Liver (tissue), 9 donors: ENCODE measurements around the gene TMEM231. TPM values are rescaled to one million over a fixed set of nuclear protein-coding genes. Genes with fewer than 3 reads are reported as not detected.
"Not testable (repeated sequence)": the region's sequence is repeated elsewhere in the genome, so short reads cannot be mapped to it uniquely, and the experiment has no call there.

Experiments used
- DNase-seq: peaks from one replicate; pipeline ENCODE4 v3.0.0-alpha.2; 2017; ENCODE audit warnings: low spot score
- H3K27ac ChIP-seq, 2 donors: one replicate each; pipeline ENCODE4 v1.7.0; 2013; ENCODE audit warnings: inconsistent platforms in 2 of 2, low read length in 2 of 2, control low read depth in 1 of 2, low read depth in 1 of 2, mild to moderate bottlenecking in 1 of 2
- H3K27me3 ChIP-seq, 4 donors: one replicate each; pipeline versions ENCODE4 v1.6.1 to v1.7.0; 2013; ENCODE audit warnings: low read length in 3 of 4, inconsistent platforms in 1 of 4, mild to moderate bottlenecking in 1 of 4, moderate library complexity in 1 of 4; ENCODE audit not compliant: control insufficient read depth in 4 of 4, insufficient read depth in 4 of 4
- H3K36me3 ChIP-seq, 4 donors: one replicate each; pipeline versions ENCODE4 v1.6.1 to v1.7.0; 2013; ENCODE audit warnings: low read length in 3 of 4, mild to moderate bottlenecking in 3 of 4, low read depth in 1 of 4, moderate library complexity in 1 of 4; ENCODE audit not compliant: control insufficient read depth in 4 of 4, insufficient read depth in 3 of 4
- H3K4me1 ChIP-seq, 4 donors: one replicate each; pipeline versions ENCODE4 v1.6.1 to v1.7.0; 2013; ENCODE audit warnings: low read length in 3 of 4, mild to moderate bottlenecking in 3 of 4, moderate library complexity in 1 of 4; ENCODE audit not compliant: control insufficient read depth in 4 of 4, insufficient read depth in 4 of 4
- H3K4me3 ChIP-seq, 3 donors: one replicate each; pipeline versions ENCODE4 v1.6.1 to v1.7.0; 2013; ENCODE audit warnings: low read length in 3 of 3, control low read depth in 1 of 3, low read depth in 1 of 3, mild to moderate bottlenecking in 1 of 3
- H3K9ac ChIP-seq, 2 donors: one replicate each; pipeline ENCODE4 v1.7.0; 2013; ENCODE audit warnings: low read length in 2 of 2, mild to moderate bottlenecking in 2 of 2, moderate library complexity in 2 of 2, control low read depth in 1 of 2, low read depth in 1 of 2
- H3K9me3 ChIP-seq, 4 donors: one replicate each; pipeline versions ENCODE4 v1.6.1 to v1.7.0; 2013; ENCODE audit warnings: low read length in 3 of 4; ENCODE audit not compliant: control insufficient read depth in 4 of 4
- ATF3 ChIP-seq: IDR thresholded peaks from 2 replicates; pipeline ENCODE4 v1.6.1; 2016; ENCODE audit warnings: antibody characterized with exemption
- CTCF ChIP-seq: fragments of 150-350 bp; IDR thresholded peaks from 2 replicates; pipeline ENCODE4 v1.5.1; 2017; ENCODE audit warnings: improper control_type of control experiment, low read depth, low read length; ENCODE audit not compliant: missing input control
- EGR1 ChIP-seq, 2 donors: IDR thresholded peaks; 2 replicates each; pipeline ENCODE4 v1.6.1; 2016 to 2018; ENCODE audit warnings: antibody characterized with exemption in 2 of 2, low read depth in 2 of 2
- FOXA1 ChIP-seq: IDR thresholded peaks from 2 replicates; pipeline ENCODE4 v1.6.1; 2016; ENCODE audit warnings: antibody characterized with exemption
- FOXA2 ChIP-seq: IDR thresholded peaks from 2 replicates; pipeline ENCODE4 v1.6.1; 2016; ENCODE audit warnings: antibody characterized with exemption
- GABPA ChIP-seq, 2 donors: IDR thresholded peaks in 1 of 2; conservative IDR thresholded peaks in 1 of 2; 2 replicates each; pipeline ENCODE4 v1.6.1; 2016; ENCODE audit warnings: antibody characterized with exemption in 2 of 2, mild to moderate bottlenecking in 1 of 2, moderate library complexity in 1 of 2
- HNF4A ChIP-seq, 2 donors: conservative IDR thresholded peaks; 2 replicates each; pipeline ENCODE4 v1.6.1; 2016; ENCODE audit warnings: antibody characterized with exemption in 2 of 2, mild to moderate bottlenecking in 2 of 2
- HNF4G ChIP-seq: IDR thresholded peaks from 2 replicates; pipeline ENCODE4 v1.6.1; 2016; ENCODE audit warnings: antibody characterized with exemption
- JUND ChIP-seq, 2 donors: IDR thresholded peaks; 2 replicates each; pipeline ENCODE4 v1.6.1; 2016; ENCODE audit warnings: antibody characterized with exemption in 2 of 2
- MAX ChIP-seq: IDR thresholded peaks from 2 replicates; pipeline ENCODE4 v1.6.1; 2016; ENCODE audit warnings: antibody characterized with exemption
- NR2F2 ChIP-seq: IDR thresholded peaks from 2 replicates; pipeline ENCODE4 v1.6.1; 2016; ENCODE audit warnings: antibody characterized with exemption
- RAD21 ChIP-seq, 2 donors: IDR thresholded peaks; 2 replicates each; pipeline ENCODE4 v1.6.1; 2016; ENCODE audit warnings: antibody characterized with exemption in 2 of 2, mild to moderate bottlenecking in 2 of 2
- SP1 ChIP-seq: IDR thresholded peaks from 2 replicates; pipeline ENCODE4 v1.6.1; 2018; ENCODE audit warnings: antibody characterized with exemption, mild to moderate bottlenecking
- YY1 ChIP-seq: IDR thresholded peaks from 2 replicates; pipeline ENCODE4 v1.6.1; 2016; ENCODE audit warnings: antibody characterized with exemption, mild to moderate bottlenecking
- ZBTB33 ChIP-seq: IDR thresholded peaks from 2 replicates; pipeline ENCODE4 v1.6.1; 2016; ENCODE audit warnings: antibody characterized with exemption
- WGBS: extraction: QIAGEN DNeasy Blood & Tissue Kit; methylation state at CpG from one replicate; pipeline ENCODE4 v1.1.7; 2013; 5-methylcytosine and 5-hydroxymethylcytosine counted together
- polyA plus RNA-seq, 2 donors: library from polyadenylated mRNA; stranded (reverse) in 1 of 2; unstranded in 1 of 2; fragments of 200-250 nt in 1 of 2; fragments of >200 nt in 1 of 2; fragmentation: Nextera tagmentation in 1 of 2; extraction: Ambion mirVana in 1 of 2; gene quantifications; one replicate each; pipeline versions ENCODE4 v1.2.1 to v1.2.3, GENCODE V29; 2013 to 2015
- total RNA-seq, 2 donors: library from RNA; depleted of rRNA; stranded (reverse); fragments of >200 nt; gene quantifications; one replicate each; pipeline ENCODE4 v1.2.3, GENCODE V29; 2014
- donor health status: healthy.
- donor health status: healthy.
- donor health status: healthy.
- donor health status: healthy.
- donor health status: healthy.

The TMEM231 gene
- total and polyA plus RNA-seq, 4 donors = 0.60 to 2.1 (median 2.0) TPM

GRCh38 chr16:75550211-75550662, 5.8 kb downstream of the TMEM231 start:
- H3K4me3 ChIP-seq = no peak overlapping the region
- no peak for TF ChIP-seq GABPA (IDR thresholded peaks at IDR 0.05 in 1 of 2, conservative IDR thresholded peaks at IDR 0.05 in 1 of 2)
- TF ChIP-seq FOXA1 = no peak
- no peak for TF ChIP-seq HNF4G
- TF ChIP-seq NR2F2 = no peak
- TF ChIP-seq EGR1 (IDR thresholded peaks at IDR 0.05; ENCODE audit: low read depth in 2 of 2) = no peak
- TF ChIP-seq ATF3 = no peak
- peak; percentile 64 for TF ChIP-seq CTCF
- no peak for TF ChIP-seq SP1
- no peak for TF ChIP-seq YY1
- no peak for TF ChIP-seq ZBTB33
- TF ChIP-seq JUND (IDR thresholded peaks at IDR 0.05) = no peak
- peak; percentile 87 to 91 for TF ChIP-seq RAD21 (IDR thresholded peaks at IDR 0.05)
- H3K9me3 ChIP-seq = no peaks in the 10 kb centered on the region
- DNase-seq = no peak
- peaks cover 0 to 9% (median 3%) of the 10 kb centered on the region in 4 donors for H3K4me1 ChIP-seq
- no peaks in the 10 kb centered on the region for H3K27me3 ChIP-seq
- H3K9ac ChIP-seq = no peak overlapping the region
- H3K27ac ChIP-seq = no peak overlapping the region
- 58% methylated on average over 7 of the region's 7 CpGs for WGBS
- H3K36me3 ChIP-seq = no peaks in the 10 kb centered on the region

GRCh38 chr16:75548456-75548855, 7.6 kb downstream of the TMEM231 start:
- not testable (repeated sequence) for H3K9me3 ChIP-seq, H3K9ac ChIP-seq, H3K27ac ChIP-seq, H3K4me1 ChIP-seq, H3K27me3 ChIP-seq, H3K4me3 ChIP-seq, DNase-seq, H3K36me3 ChIP-seq
- WGBS = 93% methylated on average over 9 of the region's 9 CpGs

GRCh38 chr16:75546293-75546692, 9.8 kb downstream of the TMEM231 start:
- no peak for DNase-seq
- no peak for TF ChIP-seq HNF4A (conservative IDR thresholded peaks at IDR 0.05)
- TF ChIP-seq MAX = no peak
- TF ChIP-seq FOXA2 = no peak
- no peak for TF ChIP-seq EGR1 (IDR thresholded peaks at IDR 0.05; ENCODE audit: low read depth in 2 of 2)
- TF ChIP-seq ZBTB33 = no peak
- no peak for TF ChIP-seq JUND (IDR thresholded peaks at IDR 0.05)
- no peak for TF ChIP-seq GABPA (IDR thresholded peaks at IDR 0.05 in 1 of 2, conservative IDR thresholded peaks at IDR 0.05 in 1 of 2)
- TF ChIP-seq SP1 = no peak
- no peak for TF ChIP-seq HNF4G
- Histone ChIP-seq H3K4me3 (no peak overlapping the region), H3K9me3 (no peaks in the 10 kb centered on the region), H3K27me3 (no peaks in the 10 kb centered on the region), H3K27ac (no peak overlapping the region), H3K36me3 (no peaks in the 10 kb centered on the region), H3K9ac (no peak overlapping the region), H3K4me1 (peaks cover 0 to 5% (median 1%) of the 10 kb centered on the region in 4 donors)
- 94% methylated on average over 7 of the region's 7 CpGs for WGBS

- not testable (repeated sequence) for H3K9ac ChIP-seq, H3K27ac ChIP-seq, H3K4me1 ChIP-seq, H3K4me3 ChIP-seq, H3K27me3 ChIP-seq, DNase-seq, H3K9me3 ChIP-seq, H3K36me3 ChIP-seq
- no CpG with 5 or more reads among the region's 1 CpG for WGBS
These were observed 10.2 kb downstream of the TMEM231 start for GRCh38 chr16:75545879-75546278.

- not testable (repeated sequence) for H3K27me3 ChIP-seq, H3K4me3 ChIP-seq, H3K4me1 ChIP-seq, DNase-seq, H3K9ac ChIP-seq, H3K9me3 ChIP-seq, H3K36me3 ChIP-seq, H3K27ac ChIP-seq
- 92% methylated on average over 8 of the region's 8 CpGs for WGBS
These were observed 13.6 kb downstream of the TMEM231 start for GRCh38 chr16:75542462-75542861.
